PC-3 (cell line): ENCODE results near the gene IQSEC3.

ENCODE experiments used
- EZH2 ChIP-seq: fragments of 300-600 bp; sonication (generic); IDR thresholded peaks from one replicate; pipeline ENCODE4 v1.6.1; 2017; ENCODE audit warnings: antibody characterized with exemption, mild to moderate bottlenecking, low read length; ENCODE audit not compliant: unreplicated experiment
- TF ChIP-seq, protein P1 (sequence below): fragments of 300-600 bp; sonication (generic); conservative IDR thresholded peaks from 2 replicates; pipeline ENCODE4 v1.5.1; 2017; ENCODE audit warnings: antibody characterized with exemption, low read depth, mild to moderate bottlenecking, low read length

DNA sequence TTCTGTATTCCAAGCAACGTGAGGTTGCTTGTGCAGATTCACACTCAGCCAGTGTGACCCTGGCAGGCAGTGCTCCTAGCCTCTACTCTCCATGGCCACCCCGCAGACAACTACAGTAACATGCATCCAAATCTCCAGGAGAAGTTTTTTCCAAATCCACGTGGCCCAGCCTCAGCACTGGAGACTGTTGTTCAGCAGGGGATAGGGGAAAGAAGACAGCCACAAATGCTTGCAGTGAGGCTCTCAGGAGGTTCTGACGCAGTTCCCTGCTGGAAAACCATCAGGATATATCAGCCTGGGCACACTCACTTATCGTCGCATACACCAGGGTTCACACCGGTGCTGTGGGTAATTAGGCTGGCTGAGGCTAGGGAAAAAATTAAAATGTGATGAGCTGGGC, 16.2 kb downstream of the IQSEC3 start:
- TF ChIP-seq, protein P1, sequence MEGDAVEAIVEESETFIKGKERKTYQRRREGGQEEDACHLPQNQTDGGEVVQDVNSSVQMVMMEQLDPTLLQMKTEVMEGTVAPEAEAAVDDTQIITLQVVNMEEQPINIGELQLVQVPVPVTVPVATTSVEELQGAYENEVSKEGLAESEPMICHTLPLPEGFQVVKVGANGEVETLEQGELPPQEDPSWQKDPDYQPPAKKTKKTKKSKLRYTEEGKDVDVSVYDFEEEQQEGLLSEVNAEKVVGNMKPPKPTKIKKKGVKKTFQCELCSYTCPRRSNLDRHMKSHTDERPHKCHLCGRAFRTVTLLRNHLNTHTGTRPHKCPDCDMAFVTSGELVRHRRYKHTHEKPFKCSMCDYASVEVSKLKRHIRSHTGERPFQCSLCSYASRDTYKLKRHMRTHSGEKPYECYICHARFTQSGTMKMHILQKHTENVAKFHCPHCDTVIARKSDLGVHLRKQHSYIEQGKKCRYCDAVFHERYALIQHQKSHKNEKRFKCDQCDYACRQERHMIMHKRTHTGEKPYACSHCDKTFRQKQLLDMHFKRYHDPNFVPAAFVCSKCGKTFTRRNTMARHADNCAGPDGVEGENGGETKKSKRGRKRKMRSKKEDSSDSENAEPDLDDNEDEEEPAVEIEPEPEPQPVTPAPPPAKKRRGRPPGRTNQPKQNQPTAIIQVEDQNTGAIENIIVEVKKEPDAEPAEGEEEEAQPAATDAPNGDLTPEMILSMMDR, result no peak
- no peak for TF ChIP-seq EZH2
